ENCODE measurements around the gene CLIP4. TPM values are rescaled to one million over a fixed set of nuclear protein-coding genes. Genes with fewer than 3 reads are reported as not detected.

CLIP4 gene
- total and polyA plus RNA-seq, 9 donors = 20.7 to 64.7 (median 46.6) TPM

DNA sequence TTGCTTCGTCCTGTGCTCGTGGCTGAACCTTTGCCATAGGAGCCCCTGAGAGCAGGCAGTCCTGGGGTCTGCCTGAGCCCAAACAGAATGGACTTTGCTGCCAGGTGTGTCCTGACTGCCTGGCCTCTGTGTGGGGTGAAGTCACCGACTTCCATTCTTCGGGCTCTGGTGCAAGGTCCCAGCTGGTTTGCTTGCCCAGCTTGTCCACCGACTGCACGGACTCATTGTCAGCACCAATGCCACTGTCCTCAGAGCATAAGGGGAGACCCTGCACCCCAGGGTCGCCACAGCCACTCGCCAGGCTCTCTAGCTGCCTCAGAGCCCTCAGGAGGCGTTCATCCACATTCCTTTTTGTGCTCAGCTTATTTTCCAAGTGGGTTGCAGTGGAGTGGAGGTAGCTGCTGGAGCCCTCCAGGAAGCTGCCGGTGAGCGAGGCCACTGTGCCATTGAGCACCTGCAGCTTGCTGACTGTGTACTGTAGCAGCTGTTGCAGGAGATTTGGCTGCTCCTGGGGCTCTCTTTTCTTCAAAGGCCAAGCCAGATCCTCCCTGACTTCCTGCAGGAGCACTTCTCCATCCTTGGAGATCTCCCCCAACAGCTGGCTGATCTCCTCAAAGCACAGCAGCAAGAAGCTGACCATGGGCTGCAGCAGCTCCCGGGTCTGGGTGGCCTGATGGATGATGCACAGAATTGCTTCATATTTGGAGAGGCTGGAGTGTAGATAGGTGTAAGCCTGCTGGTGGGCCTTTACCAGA is 42.1 kb upstream of the CLIP4 start:
- Histone ChIP-seq H3K9me3 (no peaks in the 10 kb centered on the region), H3K27me3 (no peaks in the 10 kb centered on the region), H3K27ac (no peak overlapping the region), H3K36me3 (no peaks in the 10 kb centered on the region), H3K4me3 (no peak overlapping the region), H3K4me1 (ENCODE audit: insufficient read depth) (peaks cover 4% of the 10 kb centered on the region)
- WGBS, 3 donors = 80 to 87% (median 80%) methylated on average over 12 of the region's 12 CpGs
- intact Hi-C loops (cut with DNase I) = no loop called here
- no peak for DNase-seq
- TF ChIP-seq POLR2A (IDR thresholded peaks at IDR 0.05) (no peak), EP300 (IDR thresholded peaks at IDR 0.05) (no peak)
- TF ChIP-seq, protein P1, sequence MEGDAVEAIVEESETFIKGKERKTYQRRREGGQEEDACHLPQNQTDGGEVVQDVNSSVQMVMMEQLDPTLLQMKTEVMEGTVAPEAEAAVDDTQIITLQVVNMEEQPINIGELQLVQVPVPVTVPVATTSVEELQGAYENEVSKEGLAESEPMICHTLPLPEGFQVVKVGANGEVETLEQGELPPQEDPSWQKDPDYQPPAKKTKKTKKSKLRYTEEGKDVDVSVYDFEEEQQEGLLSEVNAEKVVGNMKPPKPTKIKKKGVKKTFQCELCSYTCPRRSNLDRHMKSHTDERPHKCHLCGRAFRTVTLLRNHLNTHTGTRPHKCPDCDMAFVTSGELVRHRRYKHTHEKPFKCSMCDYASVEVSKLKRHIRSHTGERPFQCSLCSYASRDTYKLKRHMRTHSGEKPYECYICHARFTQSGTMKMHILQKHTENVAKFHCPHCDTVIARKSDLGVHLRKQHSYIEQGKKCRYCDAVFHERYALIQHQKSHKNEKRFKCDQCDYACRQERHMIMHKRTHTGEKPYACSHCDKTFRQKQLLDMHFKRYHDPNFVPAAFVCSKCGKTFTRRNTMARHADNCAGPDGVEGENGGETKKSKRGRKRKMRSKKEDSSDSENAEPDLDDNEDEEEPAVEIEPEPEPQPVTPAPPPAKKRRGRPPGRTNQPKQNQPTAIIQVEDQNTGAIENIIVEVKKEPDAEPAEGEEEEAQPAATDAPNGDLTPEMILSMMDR (IDR thresholded peaks at IDR 0.05) = no peak

DNA sequence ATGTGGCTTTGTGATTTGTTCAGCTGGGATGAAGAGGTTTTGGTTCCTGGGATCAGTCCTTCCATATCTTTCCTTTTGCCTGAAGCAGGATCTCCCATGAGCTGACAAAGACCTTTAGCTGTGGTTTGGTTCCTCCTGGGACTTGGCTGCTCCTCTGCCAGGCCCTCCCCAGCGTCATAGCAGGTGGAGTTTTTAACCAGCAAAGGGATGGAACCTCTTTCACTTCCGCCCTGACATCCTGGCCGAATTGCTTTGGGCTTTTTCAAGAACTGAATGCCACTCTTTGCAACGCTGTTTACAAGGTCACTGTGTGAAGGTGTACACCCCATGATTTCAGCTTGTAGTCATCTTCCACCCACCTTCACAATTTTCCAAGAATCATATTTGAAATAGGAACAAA is 41.3 kb upstream of the CLIP4 start:
- DNase-seq = no peak
- H3K4me1 ChIP-seq (ENCODE audit: insufficient read depth) = peaks cover 4% of the 10 kb centered on the region
- WGBS, 3 donors = 73 to 77% (median 75%) methylated on average over 4 of the region's 4 CpGs
- no peak overlapping the region for H3K4me3 ChIP-seq
- TF ChIP-seq POLR2A (IDR thresholded peaks at IDR 0.05) = no peak
- no peak for TF ChIP-seq EP300 (IDR thresholded peaks at IDR 0.05)
- TF ChIP-seq, protein P1 (IDR thresholded peaks at IDR 0.05) = no peak
- H3K36me3 ChIP-seq = no peaks in the 10 kb centered on the region
- no peaks in the 10 kb centered on the region for H3K27me3 ChIP-seq
- intact Hi-C loops (cut with DNase I) = no loop called here
- no peak overlapping the region for H3K27ac ChIP-seq
- H3K9me3 ChIP-seq = no peaks in the 10 kb centered on the region

DNA sequence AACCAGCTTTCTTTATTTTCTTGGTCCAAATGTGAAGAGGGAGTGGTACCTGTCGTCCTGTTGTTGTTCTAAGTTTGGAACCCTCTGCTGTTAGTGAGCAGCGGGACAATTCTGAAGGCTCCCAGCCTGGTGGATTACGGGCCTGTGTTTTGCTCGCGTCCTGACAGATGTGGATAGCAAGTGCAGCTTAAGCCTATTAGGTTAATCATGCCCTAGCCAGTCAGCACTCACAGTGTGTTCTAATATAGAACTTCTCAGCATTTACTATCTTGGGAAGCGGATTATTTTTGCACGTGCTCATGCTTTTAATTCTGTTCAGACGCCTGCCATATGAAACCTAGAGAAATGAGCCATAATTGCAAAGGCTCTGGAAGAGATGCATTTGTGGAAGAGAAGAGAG is 40.8 kb upstream of the CLIP4 start, which contains the start of gene PCARE:
TSS of gene PCARE (minus strand) at position 113 of the 400 bp plus-strand sequence. CDS start 262 bp downstream, outside the sequence.
- H3K27ac ChIP-seq = no peak within 1 kb of the TSS
- H3K4me1 ChIP-seq (ENCODE audit: insufficient read depth) = peaks cover 4% of the 10 kb centered on the region
- H3K36me3 ChIP-seq = no peaks in the 10 kb centered on the region
- DNase-seq = no peak
- H3K9me3 ChIP-seq = no peaks in the 10 kb centered on the region
- no peak within 1 kb of the TSS for H3K4me3 ChIP-seq
- WGBS, 3 donors = 78 to 84% (median 84%) methylated on average over 8 of the region's 8 CpGs
- TF ChIP-seq POLR2A (IDR thresholded peaks at IDR 0.05) = no peak
- no peak for TF ChIP-seq EP300 (IDR thresholded peaks at IDR 0.05)
- TF ChIP-seq, protein P1 (IDR thresholded peaks at IDR 0.05) = no peak
- intact Hi-C loops (cut with DNase I) = no loop called here
- H3K27me3 ChIP-seq = no peaks in the 10 kb centered on the region

DNA sequence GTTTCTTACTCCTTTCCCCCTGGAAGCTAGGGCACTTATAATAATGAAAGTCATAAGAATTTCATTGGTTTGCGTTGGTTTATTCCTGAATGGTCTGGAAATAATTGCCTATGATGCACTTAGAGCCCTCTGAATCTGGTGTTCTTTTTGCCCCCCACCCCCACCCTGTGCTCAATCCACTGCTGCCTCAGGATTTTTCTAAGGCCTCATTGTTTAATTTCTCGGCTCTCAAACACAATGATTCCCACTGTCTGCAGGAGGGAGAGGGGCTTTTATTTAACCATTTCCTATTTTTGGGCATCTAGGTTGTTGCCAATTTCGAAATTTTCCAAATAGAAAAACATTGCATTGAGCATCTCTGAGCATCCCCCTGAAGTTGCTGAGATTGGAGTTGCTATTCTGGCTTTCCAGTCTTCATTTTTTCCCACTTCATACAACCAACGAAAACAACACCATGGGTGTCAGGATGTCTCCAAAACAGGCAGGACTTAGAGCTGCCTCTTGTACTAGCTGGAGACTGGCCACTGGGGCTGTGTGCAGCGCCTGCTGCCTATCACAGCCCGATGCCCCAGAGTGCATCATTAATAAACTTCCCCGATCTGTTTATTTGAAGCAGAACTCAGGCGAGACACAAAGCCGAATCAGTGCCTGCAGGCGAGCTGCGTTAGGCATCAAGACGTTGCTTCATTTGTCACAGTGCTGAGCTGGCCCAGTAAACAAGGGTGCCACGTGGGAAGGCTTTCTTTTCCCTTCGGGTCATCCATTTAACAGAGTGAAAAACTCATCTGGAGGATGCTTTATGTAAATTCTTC is 39.1 kb upstream of the CLIP4 start:
- no peaks in the 10 kb centered on the region for H3K36me3 ChIP-seq
- intact Hi-C loops (cut with DNase I) = no loop called here
- no peak for DNase-seq

More for the DNA sequence above, 39.1 kb upstream of the CLIP4 start:
- WGBS, 3 donors = 78 to 85% (median 79%) methylated on average over 14 of the region's 14 CpGs
- no peak overlapping the region for H3K27ac ChIP-seq
- H3K4me3 ChIP-seq = no peak overlapping the region
- no peaks in the 10 kb centered on the region for H3K4me1 ChIP-seq (ENCODE audit: insufficient read depth)
- TF ChIP-seq POLR2A (IDR thresholded peaks at IDR 0.05) = no peak
- TF ChIP-seq, protein P1 (IDR thresholded peaks at IDR 0.05) = no peak
- no peak for TF ChIP-seq EP300 (IDR thresholded peaks at IDR 0.05)
- no peaks in the 10 kb centered on the region for H3K27me3 ChIP-seq
- H3K9me3 ChIP-seq = peaks cover 0 to 2% of the 10 kb centered on the region in 2 donors

All from ovary (tissue), 9 donors.